ENCODE measurements around the gene KATNB1. TPM values are rescaled to one million over a fixed set of nuclear protein-coding genes. Genes with fewer than 3 reads are reported as not detected.
"Not testable (repeated sequence)": the region's sequence is repeated elsewhere in the genome, so short reads cannot be mapped to it uniquely, and the experiment has no call there.

KATNB1 gene
- total RNA-seq, 1 donor from 2014 or later, result 47.4 TPM

- DNase-seq (ENCODE audit: low read depth, low spot score), result no peak
- TF ChIP-seq, protein P1, sequence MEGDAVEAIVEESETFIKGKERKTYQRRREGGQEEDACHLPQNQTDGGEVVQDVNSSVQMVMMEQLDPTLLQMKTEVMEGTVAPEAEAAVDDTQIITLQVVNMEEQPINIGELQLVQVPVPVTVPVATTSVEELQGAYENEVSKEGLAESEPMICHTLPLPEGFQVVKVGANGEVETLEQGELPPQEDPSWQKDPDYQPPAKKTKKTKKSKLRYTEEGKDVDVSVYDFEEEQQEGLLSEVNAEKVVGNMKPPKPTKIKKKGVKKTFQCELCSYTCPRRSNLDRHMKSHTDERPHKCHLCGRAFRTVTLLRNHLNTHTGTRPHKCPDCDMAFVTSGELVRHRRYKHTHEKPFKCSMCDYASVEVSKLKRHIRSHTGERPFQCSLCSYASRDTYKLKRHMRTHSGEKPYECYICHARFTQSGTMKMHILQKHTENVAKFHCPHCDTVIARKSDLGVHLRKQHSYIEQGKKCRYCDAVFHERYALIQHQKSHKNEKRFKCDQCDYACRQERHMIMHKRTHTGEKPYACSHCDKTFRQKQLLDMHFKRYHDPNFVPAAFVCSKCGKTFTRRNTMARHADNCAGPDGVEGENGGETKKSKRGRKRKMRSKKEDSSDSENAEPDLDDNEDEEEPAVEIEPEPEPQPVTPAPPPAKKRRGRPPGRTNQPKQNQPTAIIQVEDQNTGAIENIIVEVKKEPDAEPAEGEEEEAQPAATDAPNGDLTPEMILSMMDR (conservative IDR thresholded peaks at IDR 0.05), result no peak
- no peaks in the 10 kb centered on the region for H3K4me1 Mint-ChIP-seq
- H3K27ac Mint-ChIP-seq (ENCODE audit: unreplicated experiment), result no peak overlapping the region
- H3K36me3 Mint-ChIP-seq (ENCODE audit: low read depth), result no peaks in the 10 kb centered on the region
- no peaks in the 10 kb centered on the region for H3K9me3 Mint-ChIP-seq
- H3K27me3 Mint-ChIP-seq (ENCODE audit: low read depth), result no peaks in the 10 kb centered on the region
- no peak overlapping the region for H3K4me3 Mint-ChIP-seq
These were observed 25.9 kb upstream of the KATNB1 start for GRCh38 chr16:57709663-57710062.

- no peak for DNase-seq (ENCODE audit: low read depth, low spot score)
- Mint-ChIP-seq H3K9me3 (no peaks in the 10 kb centered on the region), H3K4me3 (no peak overlapping the region), H3K27me3 (ENCODE audit: low read depth) (no peaks in the 10 kb centered on the region), H3K36me3 (ENCODE audit: low read depth) (no peaks in the 10 kb centered on the region), H3K27ac (ENCODE audit: unreplicated experiment) (no peak overlapping the region), H3K4me1 (no peaks in the 10 kb centered on the region)
- TF ChIP-seq, protein P1 (conservative IDR thresholded peaks at IDR 0.05), result no peak
These were observed 24.2 kb upstream of the KATNB1 start for GRCh38 chr16:57711346-57711745.

- DNase-seq (ENCODE audit: low read depth, low spot score), result no peak
- Mint-ChIP-seq H3K36me3 (ENCODE audit: low read depth) (no peaks in the 10 kb centered on the region), H3K27me3 (ENCODE audit: low read depth) (no peaks in the 10 kb centered on the region), H3K9me3 (no peaks in the 10 kb centered on the region), H3K4me1 (no peaks in the 10 kb centered on the region), H3K27ac (ENCODE audit: unreplicated experiment) (no peak overlapping the region), H3K4me3 (no peak overlapping the region)
- TF ChIP-seq, protein P1 (conservative IDR thresholded peaks at IDR 0.05), result no peak
These were observed 23.6 kb upstream of the KATNB1 start for GRCh38 chr16:57711993-57712392.

DNA sequence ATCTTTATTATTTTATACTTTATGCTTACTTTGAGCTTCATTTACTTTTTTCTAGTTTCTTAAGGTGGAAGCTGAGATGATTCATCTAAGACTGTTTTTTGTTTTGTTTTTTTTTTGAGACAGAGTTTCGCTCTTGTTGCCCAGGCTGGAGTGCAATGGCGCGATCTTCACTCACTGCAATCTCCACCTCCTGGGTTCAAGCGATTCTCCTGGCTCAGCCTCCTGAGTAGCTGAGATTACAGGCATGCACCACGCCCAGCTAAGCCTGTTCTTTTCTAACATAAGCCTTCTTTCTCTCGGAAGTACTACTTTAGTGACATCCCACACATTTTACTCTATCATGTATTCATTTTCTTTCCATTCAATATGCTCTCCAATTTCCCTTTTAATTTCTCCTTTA lies 23.0 kb upstream of the KATNB1 start:
- not testable (repeated sequence) for H3K27ac Mint-ChIP-seq (ENCODE audit: unreplicated experiment); DNase-seq (ENCODE audit: low read depth, low spot score); H3K9me3 Mint-ChIP-seq; H3K4me1 Mint-ChIP-seq; H3K36me3 Mint-ChIP-seq (ENCODE audit: low read depth); H3K27me3 Mint-ChIP-seq (ENCODE audit: low read depth); H3K4me3 Mint-ChIP-seq

GRCh38 chr16:57713596-57713995 lies 22.0 kb upstream of the KATNB1 start:
- H3K27me3 Mint-ChIP-seq (ENCODE audit: low read depth), result no peaks in the 10 kb centered on the region
- no peak overlapping the region for H3K27ac Mint-ChIP-seq (ENCODE audit: unreplicated experiment)
- H3K36me3 Mint-ChIP-seq (ENCODE audit: low read depth), result no peaks in the 10 kb centered on the region
- no peak for DNase-seq (ENCODE audit: low read depth, low spot score)
- no peaks in the 10 kb centered on the region for H3K4me1 Mint-ChIP-seq
- TF ChIP-seq, protein P1 (conservative IDR thresholded peaks at IDR 0.05), result no peak
- no peaks in the 10 kb centered on the region for H3K9me3 Mint-ChIP-seq
- no peak overlapping the region for H3K4me3 Mint-ChIP-seq

DNA sequence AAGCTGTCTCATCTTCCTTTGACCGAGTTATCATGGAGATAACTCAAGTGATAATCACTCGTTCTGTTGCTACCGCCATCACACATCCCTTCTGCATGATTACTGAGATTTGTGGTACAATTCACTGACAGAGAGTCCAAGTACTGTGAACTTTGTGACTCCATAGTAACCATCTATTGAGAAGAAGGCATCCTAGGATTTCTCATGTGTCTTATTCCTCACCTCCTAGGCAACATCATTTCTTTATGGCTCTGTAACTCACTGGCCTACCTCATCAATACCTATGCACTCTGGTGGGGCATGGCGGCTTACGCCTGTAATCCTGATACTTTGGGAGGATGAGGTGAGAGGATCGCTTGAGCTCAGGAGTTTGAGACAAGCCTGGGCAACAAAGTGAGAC lies 21.5 kb upstream of the KATNB1 start:
- no peak overlapping the region for H3K27ac Mint-ChIP-seq (ENCODE audit: unreplicated experiment)
- no peaks in the 10 kb centered on the region for H3K4me1 Mint-ChIP-seq

More for the DNA sequence above, 21.5 kb upstream of the KATNB1 start:
- TF ChIP-seq, protein P1 (conservative IDR thresholded peaks at IDR 0.05), result no peak
- Mint-ChIP-seq H3K36me3 (ENCODE audit: low read depth) (no peaks in the 10 kb centered on the region), H3K4me3 (no peak overlapping the region), H3K9me3 (no peaks in the 10 kb centered on the region), H3K27me3 (ENCODE audit: low read depth) (no peaks in the 10 kb centered on the region)
- DNase-seq (ENCODE audit: low read depth, low spot score), result no peak
